ENCODE data around the gene GIPR.

Gene GIPR

GRCh38 chr19:45730368-45731288 lies 62.6 kb downstream of the GIPR start, which contains the start of gene FBXO46:
FBXO46 (minus strand) TSS chr19:45730896; CDS start chr19:45713495, 17,401 bp downstream.
- peak; percentile 96 for DNase-seq (ENCODE audit: low spot score)

Measured in CD4-positive, alpha-beta T cell treated with Interleukin-2 at 100 ng/mL for 4 hours (primary cell).